ENCODE results near the gene BLOC1S4.

DNA sequence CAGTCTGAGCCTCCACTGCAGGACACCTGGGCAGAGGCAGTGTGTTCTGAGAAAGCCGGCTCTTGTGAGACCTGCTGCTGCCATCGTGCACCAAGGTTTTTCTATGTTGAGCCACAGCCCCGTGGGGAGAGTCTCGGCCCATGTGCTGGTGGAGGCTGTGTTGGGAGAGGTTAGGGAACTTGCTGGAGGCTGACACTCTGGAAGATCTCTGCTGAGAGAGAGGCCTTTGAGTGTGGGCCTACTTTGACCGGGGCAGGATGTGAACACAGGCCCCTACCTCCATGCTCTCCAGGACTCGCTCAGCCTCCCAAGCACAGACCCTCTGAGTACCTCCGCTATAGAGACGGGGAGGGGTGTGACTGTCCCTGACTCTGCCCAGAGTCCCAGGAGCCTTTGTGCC is 23.6 kb upstream of the BLOC1S4 start:
- no peak for TF ChIP-seq POLR2A (IDR thresholded peaks at IDR 0.05)
- TF ChIP-seq, protein P1, sequence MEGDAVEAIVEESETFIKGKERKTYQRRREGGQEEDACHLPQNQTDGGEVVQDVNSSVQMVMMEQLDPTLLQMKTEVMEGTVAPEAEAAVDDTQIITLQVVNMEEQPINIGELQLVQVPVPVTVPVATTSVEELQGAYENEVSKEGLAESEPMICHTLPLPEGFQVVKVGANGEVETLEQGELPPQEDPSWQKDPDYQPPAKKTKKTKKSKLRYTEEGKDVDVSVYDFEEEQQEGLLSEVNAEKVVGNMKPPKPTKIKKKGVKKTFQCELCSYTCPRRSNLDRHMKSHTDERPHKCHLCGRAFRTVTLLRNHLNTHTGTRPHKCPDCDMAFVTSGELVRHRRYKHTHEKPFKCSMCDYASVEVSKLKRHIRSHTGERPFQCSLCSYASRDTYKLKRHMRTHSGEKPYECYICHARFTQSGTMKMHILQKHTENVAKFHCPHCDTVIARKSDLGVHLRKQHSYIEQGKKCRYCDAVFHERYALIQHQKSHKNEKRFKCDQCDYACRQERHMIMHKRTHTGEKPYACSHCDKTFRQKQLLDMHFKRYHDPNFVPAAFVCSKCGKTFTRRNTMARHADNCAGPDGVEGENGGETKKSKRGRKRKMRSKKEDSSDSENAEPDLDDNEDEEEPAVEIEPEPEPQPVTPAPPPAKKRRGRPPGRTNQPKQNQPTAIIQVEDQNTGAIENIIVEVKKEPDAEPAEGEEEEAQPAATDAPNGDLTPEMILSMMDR (IDR thresholded peaks at IDR 0.05) = no peak
